Body of pancreas (tissue), 4 donors: ENCODE results near the gene SKIL.

ENCODE experiments used
- CTCF ChIP-seq, 7 experiments: fragments of 450-650 bp in 4 of 7; fragments of 200-600 bp in 3 of 7; sonication (generic) in 3 of 7; IDR thresholded peaks; one replicate each; pipeline ENCODE4 v1.5.1; 2016 to 2019; ENCODE audit warnings: antibody characterized with exemption in 7 of 7
- POLR2A ChIP-seq, 3 donors: fragments of 450-650 bp; IDR thresholded peaks; one replicate each; pipeline ENCODE4 v1.6.1; 2016; ENCODE audit warnings: antibody characterized with exemption in 3 of 3, mild to moderate bottlenecking in 2 of 3

GRCh38 chr3:170443457-170443856 is 85.9 kb downstream of the SKIL start:
- no peak for TF ChIP-seq CTCF (IDR thresholded peaks at IDR 0.05)
- no peak for TF ChIP-seq POLR2A (IDR thresholded peaks at IDR 0.05)
